C4-2B (cell line): ENCODE results near the gene ERBB4.

Experiments used
- CTCF ChIP-seq: fragments of 450-650 bp; conservative IDR thresholded peaks from 2 replicates; pipeline ENCODE4 v1.5.1; 2017; ENCODE audit warnings: mild to moderate bottlenecking
- ZFX ChIP-seq: fragments of 450-650 bp; IDR thresholded peaks from 2 replicates; pipeline ENCODE4 v1.6.1; 2017

- no peak for TF ChIP-seq CTCF
- TF ChIP-seq ZFX: no peak
These were observed 123.8 kb downstream of the ERBB4 start for GRCh38 chr2:212414767-212415211.
